ENCODE measurements around the gene TTLL5. TPM values are rescaled to one million over a fixed set of nuclear protein-coding genes. Genes with fewer than 3 reads are reported as not detected.

The TTLL5 gene
- total and polyA plus RNA-seq, 2 of the 4 experiments (the other 2 are of a cell fraction): 11.9 to 16.7 TPM

GRCh38 chr14:75660238-75660629 is 812 bp upstream of the TTLL5 start:
- dilution Hi-C loops (cut with HindIII; ENCODE audit: low sequenced_read_pairs, unreplicated experiment): no loop called here

More at GRCh38 chr14:75660238-75660629, 812 bp upstream of the TTLL5 start:
- H2BK15ac ChIP-seq (ENCODE audit: low read depth, low read length): no peak overlapping the region
- no peaks in the 10 kb centered on the region for H3K9me1 ChIP-seq (ENCODE audit: insufficient read depth, low read length)
- TF ChIP-seq CTCF (conservative IDR thresholded peaks at IDR 0.05; ENCODE audit: low read depth, low read length): no peak
- TF ChIP-seq CHD1 (IDR thresholded peaks at IDR 0.05; ENCODE audit: low read depth, low read length): no peak
- no peak for TF ChIP-seq MAFK (IDR thresholded peaks at IDR 0.05; ENCODE audit: low read depth, low read length)
- TF ChIP-seq MXI1 (IDR thresholded peaks at IDR 0.05; ENCODE audit: borderline replicate concordance, low read depth, low read length): no peak
- no peak for TF ChIP-seq FOS (IDR thresholded peaks at IDR 0.05; ENCODE audit: low read depth, low read length)
- no peak for TF ChIP-seq RFX5 (IDR thresholded peaks at IDR 0.05; ENCODE audit: low read depth, low read length)
- TF ChIP-seq RCOR1 (IDR thresholded peaks at IDR 0.05; ENCODE audit: insufficient replicate concordance, low read length): no peak
- TF ChIP-seq SMC3 (IDR thresholded peaks at IDR 0.05; ENCODE audit: low read depth, low read length): no peak
- TF ChIP-seq POLR2A (IDR thresholded peaks at IDR 0.05; ENCODE audit: low read depth, low read length): no peak
- no peak for TF ChIP-seq MAZ (IDR thresholded peaks at IDR 0.05; ENCODE audit: borderline replicate concordance, low read depth, low read length)
- no peak for TF ChIP-seq NFE2L2 (IDR thresholded peaks at IDR 0.05; ENCODE audit: low read depth, low read length)
- no peak for TF ChIP-seq BHLHE40 (IDR thresholded peaks at IDR 0.05; ENCODE audit: low read depth, low read length)
- no peak for TF ChIP-seq ELK1 (IDR thresholded peaks at IDR 0.05; ENCODE audit: borderline replicate concordance, low read depth, low read length)
- no peak for TF ChIP-seq USF2 (IDR thresholded peaks at IDR 0.05; ENCODE audit: low read depth, low read length)
- TF ChIP-seq RAD21 (IDR thresholded peaks at IDR 0.05; ENCODE audit: low read length): no peak
- TF ChIP-seq CEBPB (IDR thresholded peaks at IDR 0.05; ENCODE audit: low read depth, low read length): no peak
- H3K9me3 ChIP-seq (ENCODE audit: control insufficient read depth, insufficient read depth, low read length): no peaks in the 10 kb centered on the region
- H3K79me1 ChIP-seq (ENCODE audit: low read depth in 1 of 2, low read length in 2 of 2): peaks cover 3 to 11% of the 10 kb centered on the region in 2 experiments; a peak in 3 of 4 replicates
- in situ Hi-C loops (cut with MboI; ENCODE audit: low sequenced_read_pairs): no loop called here
- H3K4me1 ChIP-seq (ENCODE audit: control insufficient read depth, insufficient read depth, low read length): no peaks in the 10 kb centered on the region
- no peak overlapping the region for H3K27ac ChIP-seq (ENCODE audit: insufficient read depth, low read length)
- H3K23ac ChIP-seq (ENCODE audit: low read depth, low read length): no peak overlapping the region
- no peak overlapping the region for H2BK5ac ChIP-seq (ENCODE audit: low read depth, low read length, poor library complexity, severe bottlenecking)
- no peak overlapping the region; the same call in 1 of the 2 replicates for H3K14ac ChIP-seq (replicated peaks; ENCODE audit: low read depth, low read length)
- CTCF ChIA-PET: interaction anchor here (0.6 to 1.3 kb wide), 3 partner anchors 51 to 171 kb away, joined by 3 to 12 read pairs (median 3); no protein-coding TSS in a partner anchor
- no peak overlapping the region for H2AK5ac ChIP-seq (ENCODE audit: low read depth, low read length)
- H3K18ac ChIP-seq (ENCODE audit: low read depth, low read length): no peak overlapping the region
- peak overlapping the region; percentile 51 to 90; a peak in 3 of 4 replicates for H4K8ac ChIP-seq (ENCODE audit: low read depth in 2 of 2, low read length in 2 of 2)
- DNase-seq (no peak), ATAC-seq (ENCODE audit: low read depth) (no peak)
- H3K36me3 ChIP-seq (ENCODE audit: control insufficient read depth, insufficient read depth, low read length): peaks cover 1% of the 10 kb centered on the region; the same call in 1 of the 2 replicates
- no peaks in the 10 kb centered on the region for H3K27me3 ChIP-seq (ENCODE audit: control insufficient read depth, insufficient read depth, low read length)
- no peak overlapping the region for H3K56ac ChIP-seq (ENCODE audit: extremely low read depth, insufficient read depth, low read length)
- peak overlapping the region; percentile 88 for H3K4me3 ChIP-seq (ENCODE audit: insufficient read depth, low read depth, low read length)
- POLR2A ChIA-PET (ENCODE audit: unreplicated experiment): no interaction called here
- H3K4ac ChIP-seq (ENCODE audit: low read depth, low read length): no peak overlapping the region
- H2BK120ac ChIP-seq (ENCODE audit: low read depth, low read length): 0 out of 2 replicates have a peak overlapping the region, but pooled peaks have one; percentile 2
- H2AFZ ChIP-seq (replicated peaks; ENCODE audit: low read length, poor library complexity): peak overlapping the region; percentile 92
- peak overlapping the region; percentile 14 for H3K9ac ChIP-seq (ENCODE audit: low read depth, low read length)
- H4K91ac ChIP-seq (ENCODE audit: insufficient read depth, low read depth, low read length): no peak overlapping the region
- no peak overlapping the region for H2BK20ac ChIP-seq (ENCODE audit: low read depth, low read length)
- peak overlapping the region; percentile 92 for H3K4me2 ChIP-seq (ENCODE audit: low read depth, low read length)
- peak overlapping the region; percentile 58 for H4K5ac ChIP-seq (ENCODE audit: low read depth, low read length)
- BruUV-seq (replicated peaks): no TSS peak
- intact Hi-C loops (cut with micrococcal nuclease): no loop called here
- WGBS, 2 experiments (ENCODE audit: extremely low coverage in 2 of 2, insufficient read length in 1 of 2): no CpG with 5 or more reads among the region's 4 CpGs
- H2AK9ac ChIP-seq (replicated peaks; ENCODE audit: low read depth, low read length, poor library complexity): peak overlapping the region; percentile 67
- no peaks in the 10 kb centered on the region for H4K20me1 ChIP-seq (ENCODE audit: insufficient read depth, low read length)
